ENCODE measurements around the gene PIK3R4.

Gene PIK3R4

GRCh38 chr3:130644628-130645253 is 101.9 kb downstream of the PIK3R4 start:
- no peak for DNase-seq (ENCODE audit: low read depth in 1 of 2, low spot score in 1 of 2)

- DNase-seq (ENCODE audit: low read depth in 1 of 2, low spot score in 1 of 2) = no peak
These were observed 106.6 kb downstream of the PIK3R4 start for GRCh38 chr3:130640027-130640426.

GRCh38 chr3:130636480-130637234 is 110.0 kb downstream of the PIK3R4 start:
- no peak for DNase-seq (ENCODE audit: low read depth in 1 of 2, low spot score in 1 of 2)

- DNase-seq (ENCODE audit: low read depth in 1 of 2, low spot score in 1 of 2) = no peak
These were observed 110.7 kb downstream of the PIK3R4 start for GRCh38 chr3:130635978-130636377.

GRCh38 chr3:130635285-130635684 is 111.3 kb downstream of the PIK3R4 start:
- DNase-seq (ENCODE audit: low read depth in 1 of 2, low spot score in 1 of 2) = no peak
